SK-N-SH treated with all-trans-retinoic acid at 6 μM for 48 hours (cell line): ENCODE measurements around the gene MARCHF5.

Experiments
- ARNTL ChIP-seq: fragments of 450-650 bp; formaldehyde crosslinking; IDR thresholded peaks from 2 replicates; pipeline ENCODE4 v1.5.0; 2020; ENCODE audit warnings: low read depth, mild to moderate bottlenecking, moderate library complexity, borderline replicate concordance
- RARB ChIP-seq: fragments of 250-450 bp; sonication (Bioruptor Pico); IDR thresholded peaks from 2 replicates; pipeline ENCODE4 v1.8.0; 2021; ENCODE audit warnings: mild to moderate bottlenecking, moderate library complexity
- TCF4 ChIP-seq: fragments of 250-450 bp; sonication (Bioruptor Pico); IDR thresholded peaks from 2 replicates; pipeline ENCODE4 v1.8.0; 2021; ENCODE audit warnings: mild to moderate bottlenecking, moderate library complexity, borderline replicate concordance
- ZFP3 ChIP-seq: fragments of 250-450 bp; sonication (Bioruptor Pico); IDR thresholded peaks from 2 replicates; pipeline ENCODE4 v1.5.0; 2020; ENCODE audit warnings: mild to moderate bottlenecking, moderate library complexity
- ZFP30 ChIP-seq: fragments of 450-650 bp; formaldehyde crosslinking; IDR thresholded peaks from 2 replicates; pipeline ENCODE4 v1.5.0; 2022; ENCODE audit warnings: mild to moderate bottlenecking, moderate library complexity
- TF ChIP-seq, protein P1 (sequence below): fragments of 250-450 bp; sonication (Bioruptor Pico); IDR thresholded peaks from 2 replicates; pipeline ENCODE4 v1.8.0; 2020; ENCODE audit warnings: mild to moderate bottlenecking, moderate library complexity, borderline replicate concordance

DNA sequence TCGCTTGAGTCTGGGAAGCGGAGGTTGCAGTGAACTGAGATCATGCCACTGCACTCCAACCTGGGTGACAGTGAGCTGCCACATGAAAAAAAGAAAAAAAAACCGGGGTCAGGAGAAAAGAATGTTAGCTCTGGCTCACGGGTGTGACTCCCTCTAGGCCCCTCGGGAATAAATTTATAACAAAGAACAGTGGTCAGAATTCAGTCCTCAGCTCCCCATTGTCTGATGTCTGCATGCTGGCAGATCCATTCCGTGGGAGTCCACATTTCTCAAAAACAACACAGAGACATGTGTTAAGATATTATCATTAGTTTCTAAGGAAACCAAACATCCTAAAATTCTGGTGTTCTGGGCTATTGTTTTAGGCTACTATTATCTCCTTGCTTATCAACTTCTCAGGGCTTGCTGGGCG is 90.6 kb downstream of the MARCHF5 start:
- TF ChIP-seq RARB (CRISPR knock-in tag) (no peak), ZFP3 (CRISPR knock-in tag) (no peak), TCF4 (CRISPR knock-in tag) (no peak; the same call in 1 of the 2 replicates), ARNTL (CRISPR knock-in tag) (no peak), ZFP30 (CRISPR knock-in tag) (no peak)
- TF ChIP-seq, protein P1, sequence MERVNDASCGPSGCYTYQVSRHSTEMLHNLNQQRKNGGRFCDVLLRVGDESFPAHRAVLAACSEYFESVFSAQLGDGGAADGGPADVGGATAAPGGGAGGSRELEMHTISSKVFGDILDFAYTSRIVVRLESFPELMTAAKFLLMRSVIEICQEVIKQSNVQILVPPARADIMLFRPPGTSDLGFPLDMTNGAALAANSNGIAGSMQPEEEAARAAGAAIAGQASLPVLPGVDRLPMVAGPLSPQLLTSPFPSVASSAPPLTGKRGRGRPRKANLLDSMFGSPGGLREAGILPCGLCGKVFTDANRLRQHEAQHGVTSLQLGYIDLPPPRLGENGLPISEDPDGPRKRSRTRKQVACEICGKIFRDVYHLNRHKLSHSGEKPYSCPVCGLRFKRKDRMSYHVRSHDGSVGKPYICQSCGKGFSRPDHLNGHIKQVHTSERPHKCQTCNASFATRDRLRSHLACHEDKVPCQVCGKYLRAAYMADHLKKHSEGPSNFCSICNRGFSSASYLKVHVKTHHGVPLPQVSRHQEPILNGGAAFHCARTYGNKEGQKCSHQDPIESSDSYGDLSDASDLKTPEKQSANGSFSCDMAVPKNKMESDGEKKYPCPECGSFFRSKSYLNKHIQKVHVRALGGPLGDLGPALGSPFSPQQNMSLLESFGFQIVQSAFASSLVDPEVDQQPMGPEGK (CRISPR knock-in tag) = no peak
